Loucy (cell line): ENCODE measurements around the gene CDS2.

ENCODE experiments used
- H2AFZ ChIP-seq: fragments of 200-600 bp; sonication (generic); 2 replicates; pipeline ENCODE4 v1.6.0; 2016; ENCODE audit warnings: antibody characterized with exemption, mild to moderate bottlenecking, low read length, moderate library complexity
- H3F3A ChIP-seq: fragments of 200-600 bp; 2 replicates; pipeline ENCODE4 v1.6.0; 2016; ENCODE audit warnings: antibody characterized with exemption, low read depth, mild to moderate bottlenecking
- H3K27me3 ChIP-seq: fragments of 200-600 bp; sonication (generic); 2 replicates; pipeline ENCODE4 v1.6.1; 2014; ENCODE audit warnings: low read length, mild to moderate bottlenecking; ENCODE audit not compliant: insufficient read depth, poor library complexity, severe bottlenecking
- H3K36me3 ChIP-seq: fragments of 200-600 bp; sonication (generic); 2 replicates; pipeline ENCODE4 v1.6.1; 2016; ENCODE audit warnings: low read length; ENCODE audit not compliant: insufficient read depth
- H3K4me1 ChIP-seq: fragments of 200-600 bp; sonication (generic); 2 replicates; pipeline ENCODE4 v1.5.1; 2014; ENCODE audit warnings: low read length, mild to moderate bottlenecking; ENCODE audit not compliant: insufficient read depth, poor library complexity, severe bottlenecking
- H3K4me2 ChIP-seq: fragments of 200-600 bp; sonication (generic); 2 replicates; pipeline ENCODE4 v1.6.0; 2014; ENCODE audit warnings: antibody characterized with exemption, low read length, low read depth, mild to moderate bottlenecking; ENCODE audit not compliant: poor library complexity, severe bottlenecking
- H3K4me3 ChIP-seq: fragments of 200-600 bp; sonication (generic); 2 replicates; pipeline ENCODE4 v1.5.1; 2014; ENCODE audit warnings: low read length, mild to moderate bottlenecking, mixed read lengths; ENCODE audit not compliant: poor library complexity, severe bottlenecking
- H3K79me2 ChIP-seq: fragments of 200-600 bp; sonication (generic); 2 replicates; pipeline ENCODE4 v1.6.1; 2014; ENCODE audit warnings: low read length; ENCODE audit not compliant: insufficient read depth
- H3K9ac ChIP-seq: fragments of 200-600 bp; sonication (generic); 2 replicates; pipeline ENCODE4 v1.6.0; 2014; ENCODE audit warnings: mild to moderate bottlenecking, low read depth, low read length, moderate library complexity; ENCODE audit not compliant: poor library complexity, severe bottlenecking
- H3K9me2 ChIP-seq: fragments of 200-600 bp; sonication (generic); replicated peaks from 2 replicates; pipeline ENCODE4 v1.6.1; 2016; ENCODE audit warnings: low read depth, low read length, mixed read lengths
- H3K9me3 ChIP-seq: fragments of 200-600 bp; sonication (generic); 2 replicates; pipeline ENCODE4 v1.6.1; 2014; ENCODE audit warnings: mild to moderate bottlenecking, antibody characterized with exemption, low read length, low read depth; ENCODE audit not compliant: insufficient read depth
- H4K20me1 ChIP-seq: fragments of 200-600 bp; sonication (generic); 2 replicates; pipeline ENCODE4 v1.6.0; 2014; ENCODE audit warnings: antibody characterized with exemption, low read length, mild to moderate bottlenecking; ENCODE audit not compliant: insufficient read depth, poor library complexity, severe bottlenecking
- EZH2phosphoT487 ChIP-seq: fragments of 200-600 bp; IDR thresholded peaks from 2 replicates; pipeline ENCODE4 v1.6.1; 2018; ENCODE audit warnings: antibody characterized with exemption, mild to moderate bottlenecking, moderate library complexity, borderline replicate concordance
- TF ChIP-seq, protein P1 (sequence below): fragments of 200-600 bp; sonication (generic); conservative IDR thresholded peaks from 2 replicates; pipeline ENCODE4 v1.5.1; 2014; ENCODE audit warnings: mild to moderate bottlenecking, antibody characterized with exemption, low read length

CDS2 gene

DNA sequence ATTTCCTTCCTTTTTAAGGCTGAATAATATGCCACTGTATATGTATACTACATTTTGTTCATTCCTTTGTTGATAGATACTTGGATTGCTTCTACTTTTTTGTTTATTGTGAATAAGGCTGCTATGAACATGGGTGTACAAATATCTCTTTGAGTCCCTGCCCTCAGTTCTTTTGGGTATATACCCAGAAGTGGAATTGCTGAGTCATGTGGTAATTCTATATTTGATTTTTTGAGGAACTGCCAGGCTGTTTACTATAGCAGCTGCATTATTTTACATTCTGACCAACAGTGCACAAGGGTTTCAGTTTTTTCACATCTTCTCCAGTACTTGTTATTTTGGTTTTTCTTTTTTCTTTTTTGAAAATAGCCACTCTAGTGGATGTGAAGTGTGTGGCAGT is 34.1 kb downstream of the CDS2 start:
- H3K4me1 ChIP-seq = peaks cover 19% of the 10 kb centered on the region
- no peak overlapping the region for H3K9ac ChIP-seq
- no peaks in the 10 kb centered on the region for H3K9me2 ChIP-seq
- no peak overlapping the region for H2AFZ ChIP-seq
- H3K27me3 ChIP-seq = no peaks in the 10 kb centered on the region
- no peaks in the 10 kb centered on the region for H3F3A ChIP-seq
- H3K9me3 ChIP-seq = no peaks in the 10 kb centered on the region
- no peaks in the 10 kb centered on the region for H3K36me3 ChIP-seq
- H3K4me3 ChIP-seq = no peak overlapping the region
- no peaks in the 10 kb centered on the region for H4K20me1 ChIP-seq
- TF ChIP-seq, protein P1, sequence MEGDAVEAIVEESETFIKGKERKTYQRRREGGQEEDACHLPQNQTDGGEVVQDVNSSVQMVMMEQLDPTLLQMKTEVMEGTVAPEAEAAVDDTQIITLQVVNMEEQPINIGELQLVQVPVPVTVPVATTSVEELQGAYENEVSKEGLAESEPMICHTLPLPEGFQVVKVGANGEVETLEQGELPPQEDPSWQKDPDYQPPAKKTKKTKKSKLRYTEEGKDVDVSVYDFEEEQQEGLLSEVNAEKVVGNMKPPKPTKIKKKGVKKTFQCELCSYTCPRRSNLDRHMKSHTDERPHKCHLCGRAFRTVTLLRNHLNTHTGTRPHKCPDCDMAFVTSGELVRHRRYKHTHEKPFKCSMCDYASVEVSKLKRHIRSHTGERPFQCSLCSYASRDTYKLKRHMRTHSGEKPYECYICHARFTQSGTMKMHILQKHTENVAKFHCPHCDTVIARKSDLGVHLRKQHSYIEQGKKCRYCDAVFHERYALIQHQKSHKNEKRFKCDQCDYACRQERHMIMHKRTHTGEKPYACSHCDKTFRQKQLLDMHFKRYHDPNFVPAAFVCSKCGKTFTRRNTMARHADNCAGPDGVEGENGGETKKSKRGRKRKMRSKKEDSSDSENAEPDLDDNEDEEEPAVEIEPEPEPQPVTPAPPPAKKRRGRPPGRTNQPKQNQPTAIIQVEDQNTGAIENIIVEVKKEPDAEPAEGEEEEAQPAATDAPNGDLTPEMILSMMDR = no peak
- TF ChIP-seq EZH2phosphoT487 = no peak
- no peak overlapping the region for H3K4me2 ChIP-seq
- H3K79me2 ChIP-seq = peaks cover 68% of the 10 kb centered on the region

DNA sequence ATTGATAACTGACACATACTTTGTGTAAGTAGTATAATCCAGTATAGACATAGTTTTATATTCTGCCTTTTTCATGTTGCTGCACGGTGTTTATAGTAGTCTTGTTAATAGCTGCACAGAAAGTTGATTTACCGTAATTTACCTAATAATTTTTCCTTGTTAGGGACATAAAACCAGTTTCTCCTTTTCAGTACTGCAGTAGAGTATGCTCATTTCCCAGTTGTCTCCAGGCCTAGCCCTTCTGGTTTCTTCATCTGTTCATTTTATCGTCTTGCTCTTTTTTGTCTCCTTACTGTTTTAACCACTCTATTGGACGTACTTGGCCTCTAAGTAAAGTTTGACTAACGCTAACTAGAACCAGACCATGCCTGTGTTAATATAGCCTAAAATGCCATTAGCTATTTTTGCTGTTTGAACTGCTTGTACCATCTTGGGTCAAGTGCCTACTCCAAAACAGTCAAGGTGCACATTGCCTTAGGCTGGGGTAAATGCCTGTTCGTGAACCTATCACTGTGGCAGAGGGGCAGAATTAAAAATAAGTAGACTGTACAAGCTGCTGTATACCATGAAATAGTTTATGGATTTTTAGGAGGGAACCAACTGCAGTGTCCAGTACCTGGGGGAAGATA is 34.8 kb downstream of the CDS2 start:
- Histone ChIP-seq H3K27me3 (no peaks in the 10 kb centered on the region), H3K4me3 (no peak overlapping the region), H3K4me1 (peaks cover 15% of the 10 kb centered on the region), H4K20me1 (no peaks in the 10 kb centered on the region), H3K79me2 (peaks cover 67% of the 10 kb centered on the region), H2AFZ (no peak overlapping the region), H3K4me2 (no peak overlapping the region), H3K9me2 (no peaks in the 10 kb centered on the region), H3K36me3 (no peaks in the 10 kb centered on the region), H3K9me3 (no peaks in the 10 kb centered on the region), H3F3A (no peaks in the 10 kb centered on the region), H3K9ac (no peak overlapping the region)
- TF ChIP-seq, protein P1 = no peak
- TF ChIP-seq EZH2phosphoT487 = no peak

DNA sequence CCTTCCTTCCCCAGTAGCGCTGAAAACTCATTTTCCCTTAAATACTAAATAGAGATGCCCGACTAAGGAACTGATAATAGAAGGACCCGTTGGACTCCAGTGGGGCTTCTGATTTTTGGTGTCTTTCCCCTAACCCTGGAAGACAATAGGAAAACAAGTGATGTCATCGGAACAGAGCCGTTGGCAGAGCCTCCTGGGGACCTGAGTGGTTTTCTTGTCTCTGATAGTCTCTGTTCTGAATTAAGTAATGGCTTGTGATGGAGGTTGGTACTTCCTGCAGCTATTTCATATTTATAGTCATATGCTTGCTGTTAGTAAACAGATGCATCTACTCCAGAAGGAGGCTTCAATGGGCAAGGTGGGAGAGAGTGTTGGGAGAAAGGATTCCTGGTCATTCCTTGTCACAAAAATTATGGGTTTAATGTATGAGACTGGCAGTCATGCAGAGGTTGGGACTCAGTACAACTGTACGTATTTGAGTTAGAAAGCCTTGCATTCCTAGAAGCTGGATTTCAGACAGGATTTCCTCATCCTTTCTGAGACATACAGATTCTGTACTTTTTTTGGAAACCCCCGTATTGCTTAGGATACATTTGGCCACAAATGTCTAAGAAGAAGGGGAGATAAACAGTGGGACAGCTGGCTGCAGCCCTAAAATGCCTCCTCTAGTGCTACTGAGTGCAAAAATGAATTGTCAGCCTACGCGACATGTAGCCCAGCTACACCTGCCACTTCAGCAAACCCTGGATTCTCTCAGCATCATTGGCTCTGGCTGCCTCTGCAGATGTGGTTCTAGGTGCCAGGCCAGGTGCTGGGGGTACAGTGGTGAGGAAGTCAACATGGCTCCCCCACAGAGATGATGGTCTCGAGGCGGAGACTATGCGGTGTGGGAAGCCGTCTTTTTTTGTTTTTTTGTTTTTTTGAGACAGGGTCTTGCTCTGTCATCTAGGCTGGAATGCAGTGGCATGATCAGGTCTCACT is 38.1 kb downstream of the CDS2 start:
- Histone ChIP-seq H2AFZ (no peak overlapping the region), H3K9ac (no peak overlapping the region), H3K9me2 (no peaks in the 10 kb centered on the region), H3K36me3 (no peaks in the 10 kb centered on the region), H3K4me1 (peaks cover 22% of the 10 kb centered on the region), H3K79me2 (peaks cover 63% of the 10 kb centered on the region; the same call in 1 of the 2 replicates), H3K9me3 (no peaks in the 10 kb centered on the region), H3K4me3 (no peak overlapping the region), H3F3A (no peaks in the 10 kb centered on the region), H4K20me1 (no peaks in the 10 kb centered on the region), H3K4me2 (no peak overlapping the region), H3K27me3 (no peaks in the 10 kb centered on the region)
- no peak for TF ChIP-seq EZH2phosphoT487
- TF ChIP-seq, protein P1 = no peak
